HFF-Myc (cell line): Measurements from ENCODE around the gene AFAP1.

ENCODE experiments used
- DNase-seq: peaks from one replicate; pipeline ENCODE4 v3.0.0-alpha.2; 2011; ENCODE audit warnings: low read depth; ENCODE audit errors: extremely low read depth
- H3K4me3 ChIP-seq: replicated peaks from 2 replicates; pipeline ENCODE4 v1.5.1; 2011; ENCODE audit warnings: low read depth, mild to moderate bottlenecking, control low read depth, low read length
- TF ChIP-seq, protein P1 (sequence below): IDR thresholded peaks from 2 replicates; pipeline ENCODE4 v1.5.1; 2012; ENCODE audit warnings: mild to moderate bottlenecking, low read depth, low read length, control low read depth; ENCODE audit errors: missing control alignments

AFAP1 gene

DNA sequence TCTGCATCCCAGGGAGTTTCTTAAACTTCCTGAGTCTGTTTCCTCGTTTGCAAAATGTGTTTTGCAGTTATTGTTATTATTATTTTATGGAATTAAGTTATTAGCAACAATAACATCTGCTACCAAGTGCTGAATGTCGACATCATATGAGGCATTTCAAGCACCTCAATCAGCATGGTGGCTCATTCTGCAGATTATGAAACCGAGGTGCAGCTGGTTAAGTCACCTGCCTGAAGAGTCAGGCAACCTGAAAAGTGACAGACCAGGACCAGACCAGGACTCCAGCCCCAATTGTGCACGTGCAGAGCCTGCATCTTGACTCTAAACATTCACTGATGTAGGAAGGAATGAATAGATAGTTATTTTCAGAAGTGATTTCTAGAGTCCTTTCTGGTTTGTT, 99.8 kb downstream of the AFAP1 start:
- TF ChIP-seq, protein P1, sequence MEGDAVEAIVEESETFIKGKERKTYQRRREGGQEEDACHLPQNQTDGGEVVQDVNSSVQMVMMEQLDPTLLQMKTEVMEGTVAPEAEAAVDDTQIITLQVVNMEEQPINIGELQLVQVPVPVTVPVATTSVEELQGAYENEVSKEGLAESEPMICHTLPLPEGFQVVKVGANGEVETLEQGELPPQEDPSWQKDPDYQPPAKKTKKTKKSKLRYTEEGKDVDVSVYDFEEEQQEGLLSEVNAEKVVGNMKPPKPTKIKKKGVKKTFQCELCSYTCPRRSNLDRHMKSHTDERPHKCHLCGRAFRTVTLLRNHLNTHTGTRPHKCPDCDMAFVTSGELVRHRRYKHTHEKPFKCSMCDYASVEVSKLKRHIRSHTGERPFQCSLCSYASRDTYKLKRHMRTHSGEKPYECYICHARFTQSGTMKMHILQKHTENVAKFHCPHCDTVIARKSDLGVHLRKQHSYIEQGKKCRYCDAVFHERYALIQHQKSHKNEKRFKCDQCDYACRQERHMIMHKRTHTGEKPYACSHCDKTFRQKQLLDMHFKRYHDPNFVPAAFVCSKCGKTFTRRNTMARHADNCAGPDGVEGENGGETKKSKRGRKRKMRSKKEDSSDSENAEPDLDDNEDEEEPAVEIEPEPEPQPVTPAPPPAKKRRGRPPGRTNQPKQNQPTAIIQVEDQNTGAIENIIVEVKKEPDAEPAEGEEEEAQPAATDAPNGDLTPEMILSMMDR: no peak
- no peak overlapping the region for H3K4me3 ChIP-seq
- no peak for DNase-seq

DNA sequence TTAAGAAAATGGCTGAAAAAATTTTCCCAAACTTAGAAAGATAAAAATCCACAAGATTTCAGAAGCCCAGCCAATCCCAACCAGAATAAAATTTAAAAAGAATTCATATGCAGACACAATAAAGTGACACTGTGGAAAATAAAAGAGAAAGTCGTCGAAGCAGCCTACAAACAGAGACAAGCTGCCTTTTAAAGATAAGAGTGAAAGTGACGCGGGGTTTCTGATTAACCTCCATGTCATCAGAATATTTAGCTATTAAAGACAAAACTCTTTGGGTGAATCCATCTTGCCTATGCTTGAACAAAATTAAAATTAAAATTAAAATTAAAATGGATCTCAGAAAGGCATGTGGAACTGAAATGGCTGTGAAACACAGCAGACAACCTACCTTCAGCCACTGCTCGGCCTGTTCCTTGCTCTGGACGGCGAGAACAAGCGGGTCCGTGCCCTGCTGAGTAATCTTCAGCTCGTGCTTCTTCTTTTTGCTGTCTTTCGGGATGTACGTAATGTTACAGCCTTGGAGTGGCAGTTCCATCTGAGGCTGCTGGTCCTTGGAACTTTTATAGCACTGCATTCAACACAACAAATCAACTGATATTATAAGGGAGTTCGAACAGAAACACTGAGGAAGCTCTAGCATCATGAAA, 101.4 kb downstream of the AFAP1 start:
- no peak for DNase-seq
- H3K4me3 ChIP-seq: no peak overlapping the region
- TF ChIP-seq, protein P1: no peak

DNA sequence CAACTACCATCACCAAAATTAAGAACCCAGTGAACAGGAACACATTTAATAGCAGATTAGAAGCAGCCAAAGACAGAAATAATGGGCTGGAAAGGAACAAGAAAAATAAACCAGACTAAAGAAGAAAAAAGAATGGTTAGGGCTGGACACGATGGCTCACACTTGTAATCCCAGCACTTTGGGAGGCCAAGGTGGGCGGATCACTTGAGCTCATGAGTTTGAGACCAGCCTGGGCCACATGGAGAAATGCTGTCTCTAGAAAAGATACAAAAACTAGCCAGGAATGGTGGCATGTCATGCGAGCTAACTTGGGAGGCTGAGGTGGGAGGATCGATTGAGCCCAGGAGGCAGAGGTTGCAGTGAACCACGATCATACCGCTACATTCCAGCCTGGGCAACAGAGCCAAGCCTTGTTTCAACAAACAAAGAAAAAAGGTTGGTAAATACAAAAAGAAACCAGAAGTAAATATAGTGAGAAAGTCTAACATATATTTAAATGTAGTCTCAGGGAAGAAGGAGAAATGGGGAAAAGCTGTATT, 102.0 kb downstream of the AFAP1 start:
- no peak overlapping the region for H3K4me3 ChIP-seq
- no peak for DNase-seq
- TF ChIP-seq, protein P1: no peak

DNA sequence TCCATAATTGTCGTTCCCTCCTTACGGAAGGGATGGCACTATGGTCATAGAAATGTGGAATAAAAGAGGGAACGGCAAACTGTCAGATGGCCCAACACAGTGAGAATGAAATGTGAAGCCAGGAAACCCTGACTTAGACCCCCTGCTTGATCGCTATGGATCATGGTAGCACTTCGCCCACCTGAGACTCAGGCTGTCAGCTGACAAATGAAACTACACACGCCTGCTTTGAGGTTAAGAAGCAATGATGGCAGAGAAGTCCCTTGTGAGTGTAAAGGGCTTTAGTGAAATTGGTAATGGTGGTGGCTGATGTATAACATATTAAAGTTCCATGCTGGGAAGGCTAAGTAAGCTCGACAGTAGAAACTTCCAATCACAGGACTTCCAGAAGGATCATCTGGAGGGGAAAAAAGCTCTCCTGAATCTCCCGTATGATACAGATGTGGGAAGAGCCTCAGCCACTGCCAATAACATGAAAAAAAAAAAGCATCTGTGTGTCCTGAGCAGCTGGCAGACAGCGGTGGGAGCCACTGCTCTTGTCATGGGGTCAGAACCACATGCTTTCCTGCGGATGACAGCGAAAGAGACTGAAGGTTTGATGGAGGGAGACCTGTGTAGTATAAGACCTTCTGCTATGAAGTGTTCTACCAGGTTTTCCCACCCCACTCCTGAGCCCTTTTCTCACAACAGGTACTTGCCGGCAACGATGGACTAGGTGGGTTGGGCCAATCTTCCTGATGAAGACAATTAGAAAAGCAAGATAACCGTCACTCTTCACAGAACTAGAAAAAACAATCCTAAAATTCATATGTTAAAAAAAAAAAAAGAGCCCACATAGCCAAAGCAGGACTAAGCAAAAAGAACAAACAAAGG, 107.6 kb downstream of the AFAP1 start:
- DNase-seq: no peak
- no peak overlapping the region for H3K4me3 ChIP-seq
- TF ChIP-seq, protein P1: no peak

DNA sequence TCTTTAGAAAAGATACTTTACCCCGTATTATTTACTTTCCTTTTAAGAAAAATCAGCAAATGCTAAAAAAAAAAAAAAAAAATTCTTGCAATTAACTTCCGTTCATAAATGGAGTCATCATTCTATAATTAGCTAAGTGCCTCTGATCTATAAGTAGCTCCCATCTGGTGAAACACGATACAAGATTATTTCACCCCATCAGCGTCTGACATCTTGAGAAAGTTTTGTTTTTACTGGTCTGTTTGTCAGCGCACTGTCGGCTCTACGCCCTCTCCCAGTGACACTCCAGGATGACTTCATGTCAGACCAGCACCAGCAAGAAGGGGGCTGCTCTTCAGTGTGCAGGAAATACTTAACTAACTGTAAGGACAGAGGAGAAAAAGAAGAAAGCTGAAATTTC, 108.3 kb downstream of the AFAP1 start:
- TF ChIP-seq, protein P1: no peak
- no peak overlapping the region for H3K4me3 ChIP-seq
- peak; percentile 74 for DNase-seq

DNA sequence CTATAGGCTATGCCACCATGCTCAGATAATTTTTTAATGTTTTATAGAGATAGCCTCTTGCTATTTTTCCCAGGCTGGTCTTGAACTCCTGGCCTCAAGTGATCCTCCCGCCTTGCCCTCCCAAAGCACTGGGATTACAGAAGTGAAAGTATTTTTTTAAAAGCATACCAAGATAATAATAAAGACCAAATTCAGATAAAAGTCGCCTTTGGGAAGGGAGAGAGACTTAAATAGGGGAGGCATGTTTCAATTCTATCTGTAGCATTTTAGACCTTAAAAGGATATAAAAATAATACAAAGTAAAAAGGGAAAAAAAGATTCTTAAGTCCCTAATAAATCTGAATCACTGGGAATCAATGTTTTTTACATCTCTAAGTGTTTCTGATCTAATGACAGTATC, 108.9 kb downstream of the AFAP1 start:
- TF ChIP-seq, protein P1: no peak
- DNase-seq: no peak
- H3K4me3 ChIP-seq: no peak overlapping the region
